Activated CD8-positive, alpha-beta memory T cell treated with anti-CD3 and anti-CD28 coated beads, Interleukin-2, amount 50 U/mL, for 4 hours (primary cell): Measurements from ENCODE around the gene DDOST.
"Not testable (repeated sequence)": the region's sequence is repeated elsewhere in the genome, so short reads cannot be mapped to it uniquely, and the experiment has no call there.

Experiments used
- DNase-seq: peaks from one replicate; pipeline ENCODE4 v3.0.0-alpha.2; 2020

The DDOST gene

DNA sequence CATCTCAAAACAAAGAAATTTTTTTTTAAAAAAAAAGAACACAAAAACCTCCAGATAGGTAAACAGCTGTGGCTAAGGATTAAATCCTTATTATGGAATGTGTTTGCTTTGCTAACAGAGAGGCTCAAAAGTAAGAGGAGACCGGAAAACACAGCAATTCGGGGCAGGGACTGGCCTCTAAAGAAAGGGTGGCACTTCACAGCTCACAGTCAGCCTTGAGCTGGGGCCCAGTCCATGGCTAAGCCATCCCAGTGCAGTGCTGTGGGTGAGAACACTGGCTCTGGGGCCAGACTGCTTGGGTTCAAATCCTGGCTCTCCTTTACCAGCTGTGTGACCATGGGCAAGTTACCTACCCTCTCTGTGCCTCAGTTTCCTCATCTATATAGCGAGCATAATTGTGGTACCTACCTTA, 28.5 kb upstream of the DDOST start:
- no peak for DNase-seq

DNA sequence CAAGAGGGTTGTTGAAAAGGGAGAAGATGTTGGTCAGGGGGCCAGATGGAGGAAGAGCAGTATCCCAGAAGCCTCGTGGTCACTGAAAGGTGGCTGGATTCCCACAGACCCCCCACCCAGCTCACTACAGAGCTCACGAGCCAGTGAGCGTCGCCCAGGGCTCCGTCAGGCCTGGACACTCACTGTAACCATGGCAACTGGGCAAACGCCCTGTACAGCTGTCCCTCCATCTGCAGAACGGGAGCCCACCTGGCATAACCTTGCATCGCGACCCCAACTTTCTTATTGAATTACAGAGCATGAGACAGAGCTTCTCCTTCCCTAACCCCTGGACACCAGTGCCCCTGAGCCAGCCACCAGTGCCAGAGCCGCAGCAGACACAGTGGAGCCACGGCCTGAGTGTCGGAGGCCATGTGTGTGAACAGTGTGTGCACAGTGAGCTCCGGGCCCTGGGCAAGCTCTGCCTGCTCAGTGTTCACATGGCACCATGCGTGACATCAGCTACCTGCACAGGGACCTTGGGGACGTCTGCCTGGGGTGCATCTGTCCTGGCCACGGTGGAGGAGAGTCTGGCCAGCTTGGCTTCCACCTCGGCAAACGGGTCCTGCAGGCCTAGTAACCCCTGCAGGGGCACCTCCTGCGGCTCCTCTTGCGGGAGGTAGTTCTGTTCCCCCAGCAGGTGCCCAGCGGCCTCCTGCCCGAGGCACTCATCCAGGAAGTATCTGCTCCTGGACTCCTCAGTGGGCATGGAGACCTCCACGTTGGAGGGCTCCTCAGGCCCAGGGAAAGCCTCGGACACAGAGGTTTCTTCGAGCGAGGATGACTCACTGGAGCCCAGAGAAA, 25.9 kb upstream of the DDOST start:
- no peak for DNase-seq

DNA sequence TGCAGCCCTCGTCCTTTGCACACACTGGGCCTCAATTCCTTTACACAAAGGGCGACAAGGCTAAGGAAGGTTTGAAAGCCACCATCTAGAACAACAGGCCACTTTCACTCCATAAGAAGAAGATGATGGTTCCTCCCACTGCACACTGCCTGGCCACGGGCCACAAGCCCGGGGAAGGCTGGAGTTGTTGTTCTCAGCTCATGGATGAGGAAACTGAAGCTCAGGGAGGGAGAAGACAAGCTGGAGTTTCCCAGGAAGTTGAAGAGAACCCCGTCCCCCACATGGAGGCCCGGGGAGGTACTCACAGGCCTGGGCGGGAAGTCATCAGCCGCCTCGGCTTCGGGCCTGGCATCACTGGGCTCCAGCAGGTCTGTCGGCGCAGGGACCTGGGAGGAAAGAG, 24.6 kb upstream of the DDOST start:
- DNase-seq: no peak

DNA sequence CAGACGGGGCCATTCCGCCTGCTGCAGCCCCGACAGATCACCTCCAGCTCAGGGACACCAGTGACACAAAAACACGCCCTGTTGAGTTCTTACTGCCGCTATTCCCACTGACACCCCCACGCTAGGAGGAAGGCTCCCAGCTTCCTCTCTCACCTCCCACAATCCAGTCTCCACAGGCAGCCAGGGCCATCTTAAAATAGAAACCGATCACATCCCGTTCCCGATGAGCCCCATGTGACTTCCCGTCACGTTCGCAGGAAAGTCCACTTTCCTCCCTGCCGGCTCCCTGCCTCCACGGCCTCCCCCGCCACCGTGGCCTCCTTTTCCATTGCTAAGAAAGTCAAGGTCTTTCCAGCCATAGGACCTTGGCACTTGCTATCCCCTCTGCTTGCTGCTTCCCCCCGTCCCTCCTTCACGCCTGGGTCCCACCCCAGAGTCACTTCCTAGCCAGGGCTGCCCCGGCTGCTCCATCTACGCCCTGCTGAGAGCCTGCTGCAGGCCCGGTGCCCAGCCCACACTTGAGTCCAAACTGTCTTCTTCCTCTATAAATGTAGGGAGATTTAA, 24.0 kb upstream of the DDOST start:
- DNase-seq: no peak

DNA sequence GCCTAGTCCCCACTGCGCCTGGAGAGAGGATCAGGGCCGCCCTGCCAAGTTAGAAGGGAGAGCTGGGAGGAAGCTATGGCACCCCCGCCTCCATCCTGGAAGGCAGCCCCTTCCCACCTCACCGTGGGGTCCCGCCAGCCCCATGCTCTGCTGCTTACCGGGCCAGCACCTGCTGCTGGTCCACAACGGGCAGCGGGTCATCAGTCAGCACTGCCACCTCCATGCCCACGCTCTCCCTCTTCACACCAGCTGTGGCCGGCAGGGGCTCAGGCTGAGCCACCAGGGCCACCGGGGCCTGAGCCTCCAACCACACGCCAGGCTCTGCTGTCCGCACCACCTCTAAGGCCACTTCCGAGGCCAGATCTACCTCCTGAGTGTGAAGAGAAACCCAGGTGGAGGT, 23.5 kb upstream of the DDOST start:
- DNase-seq: no peak

DNA sequence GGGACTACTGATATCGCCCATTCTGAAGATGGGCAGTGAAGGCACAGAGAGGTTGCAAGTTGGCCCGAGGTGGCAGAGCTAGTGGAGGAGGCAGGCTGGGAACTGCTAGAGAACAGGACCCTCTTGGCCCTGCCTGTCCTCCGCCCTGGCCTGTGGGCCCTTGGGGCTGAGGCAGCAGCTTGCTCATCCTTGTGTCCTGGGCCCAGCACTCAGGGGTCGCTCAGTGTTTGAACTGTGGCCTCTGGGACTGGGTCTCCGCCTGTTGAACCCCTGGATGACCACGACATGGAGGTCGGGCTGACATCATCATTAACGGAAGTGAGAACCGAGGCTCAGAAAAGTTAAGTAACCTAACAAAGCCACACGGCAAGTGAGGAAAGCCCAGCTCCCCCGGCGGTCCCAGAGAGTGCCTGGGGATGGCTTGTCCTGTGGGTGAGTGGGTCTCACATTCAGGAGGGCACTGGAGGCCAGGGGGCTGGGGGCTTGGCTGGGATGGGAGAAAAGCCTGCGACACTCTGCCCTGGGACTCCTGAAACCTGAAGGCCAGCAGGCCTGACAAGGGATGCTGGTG, 23.0 kb upstream of the DDOST start:
- no peak for DNase-seq

DNA sequence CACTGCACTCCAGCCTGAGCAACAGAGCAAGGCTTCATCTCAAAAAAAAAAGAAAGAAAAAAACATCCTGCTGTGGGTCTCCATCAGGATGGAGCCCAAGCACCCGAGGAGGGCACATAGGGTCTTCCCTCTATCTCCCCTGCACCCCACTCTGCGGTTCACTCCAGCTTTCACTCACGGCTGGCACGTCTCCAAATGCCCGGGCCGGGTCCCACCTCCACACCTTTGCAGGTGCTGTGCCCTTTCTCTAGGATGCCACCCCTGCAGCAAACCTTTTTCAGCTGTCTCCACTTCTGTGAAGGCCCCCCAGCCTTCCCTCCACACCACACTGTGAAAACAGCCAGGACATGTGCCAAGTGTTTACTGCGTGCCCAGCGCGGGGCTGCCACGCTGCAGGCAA, 22.4 kb upstream of the DDOST start:
- no peak for DNase-seq

DNA sequence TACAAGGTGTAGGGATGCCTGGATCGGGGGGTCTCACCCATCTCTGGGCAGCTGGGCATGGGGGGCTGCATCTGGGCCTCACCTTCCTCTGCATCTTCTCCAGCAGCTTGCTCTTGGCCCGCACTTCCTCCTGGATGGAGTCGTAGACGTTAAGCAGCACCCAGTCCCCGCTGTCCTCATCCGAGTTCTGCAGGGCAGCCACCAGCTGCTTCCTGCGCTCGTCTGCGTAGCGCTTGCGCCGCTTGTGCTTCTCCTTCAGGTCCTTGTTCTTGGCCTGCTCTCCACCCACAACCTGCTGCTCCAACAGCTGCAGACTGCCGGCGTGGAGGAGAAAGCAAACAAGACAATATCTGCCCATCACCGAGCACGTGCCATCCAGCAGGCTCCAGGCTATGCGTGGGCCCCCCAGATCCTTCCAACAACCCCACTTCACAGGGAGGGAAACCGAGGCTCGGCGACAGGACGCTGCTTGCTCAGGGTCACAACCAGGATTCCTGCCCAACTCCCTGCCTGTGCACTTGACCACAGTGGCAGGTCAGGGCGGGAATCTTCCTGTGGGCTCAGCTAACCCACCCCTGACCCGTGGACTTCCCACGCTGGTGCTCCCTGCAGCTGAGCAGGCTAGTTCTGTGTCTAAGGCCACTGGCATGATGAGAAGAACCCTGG, 21.5 kb upstream of the DDOST start:
- DNase-seq: no peak

DNA sequence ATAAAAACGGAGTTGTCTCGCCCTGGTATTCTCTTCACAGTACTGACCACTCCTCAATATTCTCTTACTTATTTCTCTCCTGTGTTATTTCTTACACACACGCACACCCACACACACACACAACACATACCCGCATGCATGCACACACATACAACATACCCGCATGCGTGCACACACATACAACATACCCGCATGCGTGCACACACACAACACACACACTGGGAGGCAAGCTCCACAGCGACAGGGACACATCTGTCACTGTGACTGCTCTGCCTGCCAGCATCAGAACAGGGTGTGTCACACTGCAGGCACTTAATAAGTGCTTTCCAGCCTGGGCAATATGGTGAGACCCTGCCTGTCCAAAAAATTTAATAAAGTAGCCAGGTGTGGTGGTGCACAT, 20.8 kb upstream of the DDOST start:
- no peak for DNase-seq

DNA sequence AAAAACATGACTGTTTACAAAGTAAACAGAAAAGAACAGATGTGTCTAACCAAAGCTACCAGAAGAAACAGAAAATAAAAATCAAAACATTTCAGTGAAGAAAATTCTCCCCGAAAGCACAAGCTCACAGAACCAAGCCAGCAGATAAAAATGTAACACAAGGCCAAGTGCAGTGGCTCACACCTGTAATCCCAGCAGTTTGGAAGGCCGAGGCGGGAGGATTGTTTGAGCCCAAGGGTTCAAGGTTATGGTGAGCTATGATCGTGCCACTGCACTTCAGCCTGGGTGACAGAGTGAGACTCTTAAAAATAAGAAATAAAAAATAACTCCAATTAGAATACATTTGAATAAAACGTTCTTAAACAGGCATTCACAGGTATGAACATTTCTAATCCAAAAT, 19.1 kb upstream of the DDOST start:
- no peak for DNase-seq

DNA sequence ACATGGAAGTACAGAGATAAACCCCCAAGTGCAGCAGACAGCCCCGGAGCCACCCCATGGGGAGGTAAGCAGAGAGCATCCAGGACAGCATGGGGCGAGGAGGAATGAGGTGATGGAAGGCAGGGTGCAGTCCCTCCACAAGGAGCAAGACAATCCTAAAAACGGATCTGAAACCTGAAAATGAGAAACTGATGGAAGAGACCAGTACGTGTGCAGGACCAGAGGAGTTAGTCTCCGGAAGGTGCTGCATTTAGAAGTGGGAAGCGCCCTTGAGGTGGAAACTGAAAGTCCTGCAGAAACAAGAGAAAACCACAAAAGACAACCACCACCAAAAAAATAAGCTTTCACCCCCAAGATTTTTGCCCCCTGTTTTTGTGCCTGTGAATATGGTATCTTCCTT, 17.4 kb upstream of the DDOST start:
- DNase-seq: no peak

DNA sequence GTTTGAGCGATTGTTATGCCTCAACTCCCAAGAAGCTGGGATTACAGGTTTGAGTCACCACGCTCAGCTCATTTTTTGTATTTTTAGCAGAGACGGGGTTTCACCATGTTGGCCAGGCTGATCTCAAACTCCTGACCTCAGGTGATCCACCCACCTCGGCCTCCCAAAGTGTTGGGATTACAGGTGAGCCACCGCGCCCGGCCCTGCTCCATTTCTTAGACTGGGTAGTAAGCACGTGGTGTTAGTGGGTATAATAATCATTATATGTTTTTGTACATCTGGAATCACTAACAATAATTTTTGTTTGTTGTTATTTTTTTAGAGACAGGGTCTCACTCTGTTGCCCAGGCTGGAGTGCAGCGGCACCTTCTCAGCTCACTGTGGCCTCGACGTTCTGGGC, 12.5 kb upstream of the DDOST start:
- DNase-seq: not testable (repeated sequence)

DNA sequence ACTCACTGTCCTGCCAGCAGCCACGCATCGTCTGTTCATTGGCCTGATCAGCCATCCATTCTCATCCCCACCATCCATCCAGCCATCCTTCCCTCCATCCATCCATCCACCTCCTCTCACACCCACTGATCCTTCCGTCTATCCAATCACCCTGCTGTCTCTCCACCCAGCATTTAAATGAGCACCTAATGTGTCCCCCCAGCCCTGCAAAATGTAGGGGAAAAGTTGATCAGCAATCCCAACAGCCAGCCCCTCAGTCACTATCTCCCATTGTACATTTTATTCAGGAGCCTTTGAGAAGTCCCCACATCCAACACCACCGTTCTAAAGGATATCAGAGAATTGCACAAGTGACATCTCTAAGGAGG, 11.1 kb upstream of the DDOST start:
- no peak for DNase-seq

DNA sequence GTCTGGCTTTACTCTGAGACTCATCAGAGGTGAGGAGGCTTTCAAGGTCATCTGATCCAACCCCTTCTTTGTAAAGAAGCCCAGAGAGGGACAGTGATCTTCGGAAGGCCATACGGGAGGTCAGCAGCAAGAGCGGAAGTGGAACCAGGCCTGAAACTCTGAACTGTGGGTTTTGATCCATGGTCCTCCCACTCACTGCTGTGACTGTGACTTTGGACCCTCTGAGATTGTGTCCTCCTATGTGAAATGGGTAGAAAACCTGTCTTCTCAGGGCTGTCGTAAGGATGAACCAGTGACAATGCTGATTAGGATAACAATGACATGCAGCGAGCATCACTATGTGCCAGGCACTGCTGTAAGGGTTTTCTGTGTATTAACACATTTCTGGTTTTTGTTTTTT, 9.8 kb upstream of the DDOST start:
- DNase-seq: no peak

DNA sequence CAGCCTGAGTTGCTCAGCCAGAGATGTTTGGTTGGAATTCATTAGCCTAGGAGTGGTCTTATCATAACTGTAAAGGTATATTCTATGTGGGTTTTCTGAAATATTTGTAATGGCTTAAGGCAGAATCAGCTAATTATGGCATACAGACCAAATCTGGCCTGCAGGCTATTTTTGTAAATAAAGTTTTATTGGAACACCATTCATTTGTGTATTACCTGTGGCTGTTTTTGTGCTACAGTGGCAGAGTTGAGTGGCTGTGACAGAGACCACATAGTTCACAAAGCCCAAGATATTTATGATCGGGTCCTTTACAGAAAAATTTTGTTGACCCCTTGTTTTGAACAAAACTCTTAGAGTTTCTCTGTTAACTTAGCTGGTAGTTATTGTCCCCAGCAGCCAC, 7.4 kb upstream of the DDOST start:
- no peak for DNase-seq

DNA sequence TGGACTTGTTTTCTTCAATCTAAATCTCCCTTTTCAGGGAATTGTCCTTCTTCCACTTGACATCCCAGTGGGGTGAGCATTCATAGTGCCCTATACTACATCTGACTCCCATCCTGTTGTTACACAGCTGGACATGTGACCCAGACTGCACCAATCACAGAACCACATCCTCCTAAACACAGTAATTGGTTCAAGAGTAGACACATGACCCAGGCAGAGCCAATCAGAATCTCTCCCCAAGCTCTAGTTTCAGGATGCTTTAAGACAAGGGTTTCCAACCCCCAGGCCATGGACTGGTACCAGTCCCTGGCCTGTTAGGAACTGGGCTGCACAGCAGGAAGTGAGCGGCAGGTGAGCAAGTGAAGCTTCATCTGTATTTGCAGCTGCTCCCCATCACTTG, 5.6 kb upstream of the DDOST start:
- DNase-seq: no peak

DNA sequence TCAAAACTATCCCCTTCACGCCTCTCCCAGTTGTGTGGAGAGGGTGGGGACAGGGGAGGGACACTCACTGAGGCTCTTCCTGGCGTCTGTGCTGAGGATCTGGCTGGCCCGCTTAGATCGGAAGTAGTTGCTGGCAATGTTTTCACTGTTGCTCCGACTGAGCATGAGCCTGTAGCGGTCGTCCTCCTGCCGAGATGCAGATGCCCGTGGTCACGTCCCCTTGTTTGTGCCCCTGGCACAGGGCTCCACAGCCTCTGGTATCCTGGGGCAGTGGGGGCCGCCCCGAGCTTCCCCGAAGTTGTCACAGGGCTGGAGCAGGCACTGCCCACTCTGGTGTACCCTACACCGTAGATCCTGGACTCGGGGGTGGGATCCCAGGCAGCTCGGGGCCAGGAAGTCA, 5.0 kb upstream of the DDOST start:
- no peak for DNase-seq

DNA sequence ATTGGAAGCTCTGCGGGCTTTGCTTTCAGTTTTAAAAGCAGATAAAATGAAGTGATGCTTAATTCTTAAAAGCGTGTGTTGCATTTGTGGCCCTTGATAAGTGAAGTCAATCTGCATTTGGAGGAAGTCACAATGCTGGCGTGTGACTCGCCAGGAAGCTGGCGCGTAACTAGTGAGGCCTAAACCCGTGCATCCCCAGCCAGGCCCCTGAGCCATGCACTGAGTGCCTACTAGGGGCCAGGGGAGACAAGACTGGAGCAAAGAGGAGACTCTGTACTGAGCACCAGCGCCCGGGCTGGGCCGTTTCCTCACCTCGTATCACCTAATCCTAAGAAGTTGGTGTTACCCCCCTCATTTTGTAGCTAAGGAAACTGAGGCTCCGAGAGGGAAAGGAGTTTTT, 4.6 kb upstream of the DDOST start:
- no peak for DNase-seq

DNA sequence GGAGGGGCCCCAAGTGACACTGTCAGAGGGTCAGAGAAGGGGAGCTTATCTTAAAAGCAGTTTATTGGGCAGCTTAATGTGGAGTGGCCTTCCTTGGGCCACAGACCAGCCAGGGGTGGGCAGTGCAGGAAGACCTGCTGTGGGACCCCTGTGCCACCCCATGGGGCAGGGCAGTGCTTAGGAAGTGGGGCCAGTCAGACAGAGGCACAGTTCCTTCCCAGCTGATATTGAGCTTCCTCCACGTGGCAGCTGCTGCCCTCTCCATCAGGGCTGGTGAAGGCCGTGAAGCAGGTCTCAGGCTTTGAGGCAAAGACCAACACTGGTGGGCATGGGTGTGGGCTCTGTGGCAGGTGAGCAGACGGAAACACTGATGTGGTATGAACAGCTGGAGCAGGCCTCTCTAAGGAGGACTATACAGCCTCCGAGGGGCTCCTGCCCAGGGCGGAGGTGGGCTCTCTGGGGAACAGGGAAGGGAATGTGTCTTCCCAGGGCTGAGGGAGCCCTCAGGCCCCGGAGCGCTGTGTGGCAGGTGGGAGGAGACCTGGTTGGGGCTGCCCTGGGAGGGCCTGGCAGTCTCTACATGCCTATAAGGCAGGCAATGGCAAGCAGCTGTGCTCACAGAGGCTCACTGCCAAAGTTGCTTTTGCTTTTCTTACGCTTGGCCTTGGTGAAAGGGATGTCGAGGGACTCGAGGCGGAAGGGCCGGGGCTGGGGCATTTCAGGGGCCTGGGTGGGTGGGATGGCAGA, 3.0 kb upstream of the DDOST start:
- no peak for DNase-seq

DNA sequence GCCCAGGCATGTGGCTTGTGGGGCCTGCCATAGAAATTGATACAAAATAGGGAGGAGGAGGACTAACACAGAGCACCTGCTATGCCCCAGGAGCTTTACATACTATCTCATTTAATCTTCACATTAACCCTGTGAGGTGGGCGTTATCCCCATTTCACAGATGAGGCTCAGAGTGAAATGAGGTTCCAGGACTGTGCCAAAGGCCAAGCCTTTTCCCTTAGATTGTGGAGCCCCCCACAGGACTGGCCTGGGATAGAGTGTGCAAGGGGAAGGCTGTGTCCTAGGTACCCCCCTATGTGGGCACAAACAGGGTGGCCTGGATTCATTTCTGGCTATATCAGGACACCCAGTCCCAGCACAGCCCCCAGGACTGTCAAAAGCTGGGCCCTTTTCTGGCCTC, 2.2 kb upstream of the DDOST start:
- DNase-seq: no peak

DNA sequence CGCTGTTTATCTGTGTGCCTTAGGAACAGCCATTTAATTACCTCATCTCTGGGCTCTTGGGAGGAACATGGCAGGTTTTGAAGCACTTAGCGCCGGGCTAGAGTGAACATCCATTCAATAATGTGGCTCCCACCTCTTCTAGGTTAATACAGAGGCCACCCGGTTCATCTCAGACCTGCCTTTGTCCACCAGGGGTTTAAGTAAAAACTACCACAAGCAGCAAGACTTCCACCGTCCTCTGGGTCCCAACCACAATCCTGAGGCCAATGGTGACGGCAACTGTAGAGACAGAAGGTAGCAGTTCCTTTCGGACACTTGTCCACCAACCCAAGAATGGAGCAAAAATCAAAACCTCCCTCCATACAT, 924 bp upstream of the DDOST start:
- DNase-seq: no peak

DNA sequence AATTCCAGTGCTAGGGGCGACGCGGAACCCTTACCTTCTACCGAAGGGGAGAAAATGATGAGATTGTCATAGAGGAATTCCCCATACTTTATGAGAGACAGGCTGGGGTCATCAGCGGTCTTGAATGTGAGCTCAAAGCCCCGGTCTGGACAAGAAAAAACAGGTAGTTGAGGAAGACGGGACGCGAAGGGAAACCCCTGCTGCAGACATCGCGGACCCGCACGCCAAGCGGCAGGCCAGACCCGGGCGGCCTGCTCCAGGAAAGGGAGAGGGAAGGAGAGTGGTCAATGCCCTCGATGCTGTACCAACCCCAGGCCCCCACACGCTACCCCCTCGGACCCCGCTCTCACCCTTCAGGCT, 342 bp downstream of the DDOST start:
- DNase-seq: no peak

DNA sequence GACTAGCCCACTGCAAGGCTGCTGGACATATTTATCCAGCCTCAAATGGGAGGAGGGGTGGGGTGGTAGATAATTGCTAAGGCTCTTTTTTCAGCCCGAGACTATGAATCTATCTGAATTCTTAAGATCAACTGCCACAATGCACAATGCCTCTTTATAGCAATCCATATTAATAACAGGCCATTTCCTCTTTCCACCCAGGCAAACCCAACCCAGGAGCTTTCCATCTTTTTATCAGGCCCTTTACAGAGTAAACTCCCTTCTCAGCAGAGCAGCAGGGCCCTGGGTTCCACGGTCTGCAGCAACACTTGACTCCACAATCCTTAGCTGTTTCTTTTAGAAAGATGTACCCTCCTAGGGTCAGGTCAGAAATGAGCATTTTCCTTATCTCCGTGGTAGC, 806 bp downstream of the DDOST start:
- DNase-seq: no peak
